GM21529 (cell line): ENCODE measurements around the gene KLHL3.

Experiments used
- ATAC-seq: cut with Tn5 transposase; IDR thresholded peaks from one replicate; pipeline ENCODE4 v1.9.1; 2021; ENCODE audit not compliant: unreplicated experiment

Gene KLHL3

DNA sequence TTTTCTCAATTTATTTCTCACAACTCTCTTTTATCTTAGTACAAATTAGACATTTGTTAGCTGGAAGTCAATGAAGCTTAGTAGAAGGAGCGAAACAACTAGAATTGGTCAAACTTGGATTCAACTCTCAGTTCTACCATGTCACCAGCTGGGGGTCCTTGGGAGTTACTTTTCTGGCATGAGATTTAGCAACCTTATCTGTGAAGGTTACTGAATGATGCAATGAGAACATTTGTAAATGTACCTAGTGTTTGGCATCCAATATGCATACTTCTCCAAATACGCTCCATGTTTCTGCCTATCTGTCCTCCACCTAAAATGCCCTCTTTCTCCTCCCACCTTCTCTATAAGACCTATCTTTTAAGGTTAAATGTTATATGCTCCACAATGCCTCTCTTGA, 12.0 kb upstream of the KLHL3 start:
- no peak for ATAC-seq

DNA sequence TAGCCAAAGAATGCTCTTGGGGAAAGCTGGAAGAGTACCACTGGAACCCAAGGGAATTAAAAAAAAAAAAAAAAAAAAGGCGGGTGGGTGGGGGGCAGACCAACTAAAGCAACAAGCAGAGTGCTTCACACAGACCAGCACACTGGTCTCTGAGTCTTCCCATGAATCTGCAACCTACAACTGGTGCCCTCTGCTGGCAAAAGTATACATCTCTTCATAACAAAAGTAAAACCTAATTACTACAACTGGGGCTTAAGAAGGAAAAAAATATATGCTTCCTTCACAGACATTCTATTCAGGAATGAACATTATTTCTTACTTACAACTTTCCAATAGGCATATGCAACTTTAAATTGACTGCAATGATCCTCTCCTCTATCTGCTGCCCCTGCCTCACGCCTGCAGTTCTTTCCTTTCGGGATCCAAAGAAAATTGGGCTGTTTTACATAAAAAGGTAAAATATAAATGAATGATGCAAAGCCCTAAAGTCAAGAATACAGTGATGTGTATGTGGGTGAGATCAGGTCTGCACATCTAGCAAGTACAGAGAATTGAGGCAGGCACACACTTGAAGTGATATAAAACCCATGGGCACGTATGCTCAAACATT, 7.2 kb upstream of the KLHL3 start:
- ATAC-seq, result peak; percentile 62

DNA sequence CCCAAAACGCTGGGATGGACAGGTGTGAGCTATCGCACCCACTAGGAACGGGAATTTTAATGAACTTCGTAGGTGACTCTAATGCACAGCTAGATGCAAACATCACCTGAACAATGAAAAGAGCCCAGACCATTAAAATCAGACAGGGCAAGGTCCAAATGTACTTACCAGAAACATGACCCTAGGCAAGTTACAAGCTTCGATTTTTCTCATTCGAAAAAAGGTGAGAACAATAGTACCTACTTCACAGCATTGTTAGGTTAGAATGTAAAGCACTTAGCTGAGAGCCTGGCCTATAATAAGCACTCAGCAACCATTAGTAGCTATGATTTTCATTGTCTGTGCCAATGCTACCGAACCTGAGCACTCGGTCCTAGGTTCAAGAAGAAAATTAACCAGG, 5.8 kb upstream of the KLHL3 start:
- ATAC-seq, result no peak

DNA sequence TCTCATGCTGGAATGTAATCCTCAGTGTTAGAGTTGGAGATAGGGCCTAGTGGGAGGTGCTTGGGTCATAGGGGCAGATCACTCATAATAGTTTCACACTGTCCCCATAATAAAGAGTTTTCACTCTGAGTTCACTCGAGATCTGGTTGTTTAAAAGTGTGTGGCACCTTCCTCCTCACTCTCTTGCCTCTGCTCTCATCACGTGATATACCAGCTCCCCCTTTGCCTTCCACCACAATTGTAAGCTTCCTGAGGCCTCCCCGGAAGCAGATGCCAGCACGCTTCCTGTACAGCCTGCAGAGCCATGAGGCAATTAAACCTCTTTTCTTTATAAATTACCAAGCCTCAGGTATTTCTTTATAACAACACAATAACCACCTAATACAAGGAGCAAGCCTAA, 3.8 kb upstream of the KLHL3 start:
- ATAC-seq, result no peak

DNA sequence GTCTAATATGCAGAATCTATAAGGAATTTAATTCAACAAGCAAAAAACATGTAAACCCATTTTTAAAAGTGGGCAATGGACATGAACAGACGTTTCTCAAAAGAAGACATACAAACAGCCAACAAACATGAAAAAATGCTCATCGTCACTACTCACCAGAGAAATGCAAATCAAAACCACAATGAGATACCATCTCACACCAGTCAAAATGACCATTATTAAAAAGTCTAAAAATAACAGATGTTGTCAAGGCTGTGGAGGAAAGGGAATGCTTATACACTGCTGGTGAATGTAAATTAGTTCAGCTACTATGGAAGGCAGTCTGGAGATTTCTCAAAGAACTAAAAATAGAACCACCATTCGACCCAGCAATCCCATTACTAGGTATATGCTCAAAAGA, 3.1 kb upstream of the KLHL3 start:
- ATAC-seq, result no peak

DNA sequence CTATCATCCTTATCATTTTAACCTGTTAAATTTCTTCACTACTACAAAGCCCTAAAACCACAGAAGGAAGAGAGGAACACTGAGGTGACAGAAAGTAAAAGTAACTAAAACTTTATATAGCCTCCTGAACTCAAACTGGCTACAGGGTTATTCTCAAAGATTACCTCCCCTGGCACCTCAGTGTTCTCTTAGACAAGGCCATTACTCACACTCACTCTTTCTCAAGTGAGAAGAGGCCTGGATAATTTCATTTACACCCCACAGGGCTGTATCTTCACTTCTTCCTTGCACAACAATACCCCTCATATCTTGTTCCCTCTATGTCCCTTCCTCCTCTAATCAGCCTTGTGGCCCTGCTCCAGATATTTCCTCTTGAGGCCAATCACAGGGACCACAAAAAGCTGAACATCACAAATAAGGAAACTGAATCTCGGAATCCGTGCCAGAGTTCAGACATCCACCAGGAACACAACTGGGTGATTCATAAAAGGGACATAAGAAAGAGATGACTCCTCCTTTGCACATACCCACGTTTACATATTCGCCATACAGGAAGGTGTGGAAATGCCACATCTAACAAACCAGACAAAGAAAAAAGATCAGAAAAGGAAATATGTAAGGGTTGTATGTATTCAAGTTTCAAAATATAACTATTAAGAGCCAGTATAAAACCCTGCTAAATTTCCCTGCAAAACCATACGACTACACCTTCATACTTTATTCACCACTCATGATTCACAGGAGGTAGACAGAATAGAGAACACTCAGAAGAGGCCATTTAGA, 1.7 kb upstream of the KLHL3 start:
- ATAC-seq, result no peak

DNA sequence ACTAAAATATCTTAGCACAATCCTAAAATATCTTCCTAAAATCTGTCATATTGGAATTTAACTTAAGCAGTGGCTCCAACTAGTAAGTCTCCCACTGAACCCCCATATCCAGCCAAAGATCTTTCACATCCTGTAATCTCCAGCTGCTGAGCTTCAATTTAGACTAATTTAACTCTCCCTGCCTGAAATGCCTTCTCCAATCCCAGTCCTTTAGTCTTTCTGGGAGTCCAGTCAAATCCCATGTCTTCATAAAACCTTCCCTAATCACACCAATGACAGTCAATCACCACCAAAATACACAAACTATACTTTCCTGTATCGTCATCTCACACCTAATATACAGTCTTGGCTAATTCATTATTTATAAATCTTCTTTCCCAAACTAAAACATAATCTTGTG, 607 bp upstream of the KLHL3 start:
- ATAC-seq, result no peak

DNA sequence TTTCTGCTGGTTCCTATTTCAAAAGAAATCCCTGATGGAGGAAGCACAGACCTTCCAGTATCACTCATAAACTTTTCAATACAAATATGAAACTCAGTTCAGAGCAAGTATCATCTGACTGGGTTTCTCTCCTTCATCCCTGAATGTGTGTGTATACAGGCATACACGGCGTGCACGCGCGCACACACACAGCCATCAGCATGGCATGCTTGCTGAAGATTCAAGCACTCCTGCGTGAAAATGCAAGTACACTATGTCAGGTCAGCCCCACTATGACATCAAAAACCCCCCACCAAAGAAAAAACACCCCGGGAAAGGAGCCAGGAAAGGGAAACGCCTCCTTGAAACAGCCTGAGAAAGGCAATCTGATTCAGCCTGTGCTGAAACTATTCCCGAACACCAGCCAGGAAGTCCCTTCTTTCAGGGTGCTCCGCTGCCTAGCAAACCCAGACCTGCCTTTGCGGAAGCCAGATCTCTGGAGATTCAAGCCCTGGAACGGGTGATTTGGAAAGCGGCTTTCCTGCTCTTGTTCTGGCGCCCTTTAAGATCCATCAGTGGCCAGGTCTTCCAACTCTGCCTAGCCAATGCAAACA, 831 bp downstream of the KLHL3 start:
- ATAC-seq, result peak; percentile 7

DNA sequence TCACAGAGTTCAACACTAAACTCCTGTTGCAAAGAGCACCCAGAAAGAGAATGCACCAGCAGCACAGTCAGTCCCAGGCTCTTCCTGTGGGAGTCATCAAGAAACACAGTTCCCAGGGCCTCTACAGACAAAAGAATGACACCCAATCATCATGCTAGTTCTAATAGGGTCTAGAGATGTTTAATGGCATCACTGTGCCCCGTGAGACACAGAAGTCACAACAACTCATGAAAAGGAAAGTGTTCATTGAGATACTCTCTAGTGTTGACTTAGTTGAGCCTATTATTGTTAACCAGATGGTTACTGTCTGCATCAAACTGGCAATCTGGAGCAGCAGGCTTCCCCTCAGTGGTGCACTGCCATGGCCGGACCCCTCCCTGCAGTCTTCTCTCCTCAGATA, 1.6 kb downstream of the KLHL3 start:
- ATAC-seq, result no peak

DNA sequence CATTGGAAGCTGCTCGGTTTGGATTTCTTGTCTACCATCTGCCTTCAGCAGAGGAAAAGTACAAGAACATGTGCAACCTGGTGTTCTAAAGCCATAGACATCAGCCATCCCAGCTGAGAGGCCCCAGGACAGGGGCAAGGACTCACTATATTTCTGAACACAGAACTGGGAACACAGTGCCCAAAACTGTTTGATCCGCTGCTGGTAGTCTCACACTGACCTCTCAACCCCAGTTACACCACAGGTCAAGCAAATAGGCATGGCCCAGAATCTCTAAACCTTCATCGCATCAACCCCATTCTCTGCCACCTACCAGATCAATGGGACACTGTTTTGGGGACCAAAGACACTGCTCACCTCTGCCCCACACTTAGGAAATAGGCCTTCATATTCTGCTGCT, 2.0 kb downstream of the KLHL3 start:
- no peak for ATAC-seq

DNA sequence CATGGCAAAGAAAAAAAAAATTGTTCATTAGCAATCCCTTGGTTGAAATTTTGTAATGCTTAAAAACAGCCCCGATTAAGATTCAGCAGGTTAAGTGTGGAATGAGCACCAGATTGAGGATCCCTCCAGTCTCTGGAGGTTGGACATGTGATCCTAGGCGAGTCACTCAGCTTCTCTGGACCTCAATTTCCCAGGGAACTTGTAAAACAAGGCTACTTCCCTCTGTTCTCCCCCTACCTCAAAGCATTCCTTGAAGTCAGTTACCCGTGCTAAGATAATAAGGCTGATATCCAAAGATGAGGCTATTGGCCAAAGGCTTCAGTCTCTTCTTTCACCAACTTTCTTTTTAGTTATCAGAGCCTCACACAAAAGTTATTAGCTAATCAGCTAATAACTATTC, 2.9 kb downstream of the KLHL3 start:
- no peak for ATAC-seq

DNA sequence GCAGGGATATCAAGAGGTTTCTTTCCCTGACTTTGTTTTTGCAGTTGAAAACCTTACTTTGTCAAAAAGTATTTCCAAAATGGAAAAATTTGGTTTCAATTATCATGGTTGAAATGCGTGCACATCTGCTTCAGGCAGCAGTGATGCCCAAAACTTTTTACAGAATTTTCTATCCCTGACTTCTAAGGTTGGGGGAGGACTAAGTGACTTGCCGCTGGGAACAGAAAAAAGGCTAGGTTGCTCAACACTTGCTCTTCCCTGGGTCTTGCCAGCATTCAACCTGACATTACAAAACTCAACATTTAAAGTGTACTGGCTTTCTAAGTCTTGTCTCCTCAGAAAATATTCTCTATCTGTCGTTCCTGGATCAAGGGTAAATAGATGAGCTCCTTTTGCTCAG, 4.7 kb downstream of the KLHL3 start:
- no peak for ATAC-seq

DNA sequence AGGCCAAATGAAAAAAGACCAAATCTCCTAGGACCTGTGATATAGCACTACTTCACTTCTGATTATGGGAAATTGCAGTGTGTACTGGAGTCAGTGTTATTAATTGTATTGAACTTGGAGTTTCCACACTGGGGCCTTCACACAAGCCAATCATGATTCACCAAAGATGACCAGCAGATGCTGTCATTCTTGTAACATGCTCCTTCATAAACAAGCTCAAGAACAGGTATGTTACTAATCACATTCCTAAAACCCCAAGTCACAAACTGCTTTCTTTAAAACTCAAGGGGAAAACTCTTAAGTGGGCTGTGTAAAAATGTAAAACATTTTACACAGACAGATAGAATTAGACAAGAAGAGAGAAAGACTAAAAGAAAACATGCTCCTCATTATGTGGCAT, 5.6 kb downstream of the KLHL3 start:
- no peak for ATAC-seq

DNA sequence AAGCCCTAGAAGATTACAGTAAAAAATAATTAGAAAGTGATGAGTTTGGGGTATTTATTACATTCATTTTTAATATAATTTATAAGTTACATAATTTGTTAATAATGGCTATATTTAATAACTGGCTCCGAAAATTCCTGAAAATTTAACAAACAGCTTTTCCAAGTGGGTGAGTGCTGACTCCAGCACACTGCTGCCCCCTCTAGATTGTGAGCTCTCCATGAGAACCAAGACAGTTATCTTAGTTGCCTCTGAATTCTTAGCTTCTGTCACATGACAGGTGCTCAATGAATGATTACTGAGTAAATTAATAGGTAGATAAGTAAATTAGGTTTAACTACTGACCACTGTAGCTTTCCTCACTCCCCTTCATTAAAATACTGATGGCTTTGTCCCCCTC, 7.8 kb downstream of the KLHL3 start:
- ATAC-seq, result no peak

DNA sequence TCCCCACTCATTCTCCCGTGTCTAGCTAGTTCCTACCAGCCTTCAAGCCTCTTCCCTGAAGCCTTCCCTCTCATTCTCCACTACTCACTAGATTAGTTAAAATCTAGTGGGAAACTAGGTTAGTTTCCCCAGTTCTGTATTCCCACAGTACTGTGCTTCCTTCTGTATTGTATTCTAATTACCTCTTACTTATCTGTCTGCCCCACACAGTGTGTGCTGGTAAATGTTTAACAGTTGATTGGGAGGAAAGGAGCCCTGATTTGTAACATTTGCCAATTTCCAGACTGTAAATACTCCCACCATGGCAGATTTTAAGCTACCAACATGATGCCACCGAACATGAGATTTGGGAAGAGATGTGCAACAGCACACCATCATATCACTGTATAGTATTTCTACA, 8.3 kb downstream of the KLHL3 start:
- ATAC-seq, result no peak

DNA sequence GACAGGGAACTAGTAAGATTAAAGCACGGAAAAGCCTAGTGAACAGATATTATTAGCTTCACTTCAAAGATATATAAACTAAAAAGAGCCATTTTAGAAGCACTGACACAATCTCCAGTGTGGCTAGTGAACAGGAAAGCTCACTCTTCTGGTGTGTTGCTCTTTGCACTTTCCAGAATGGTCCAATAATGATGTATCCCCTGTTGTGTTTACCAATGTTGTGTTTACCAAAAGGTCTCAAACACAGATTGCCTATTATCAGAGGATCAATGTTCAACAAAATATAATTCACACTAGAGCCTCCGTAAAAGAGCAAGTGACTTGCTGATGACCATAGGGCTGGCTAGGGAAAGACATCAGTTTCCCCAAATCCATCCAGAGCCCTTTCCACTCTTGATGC, 11.6 kb downstream of the KLHL3 start:
- ATAC-seq, result no peak

DNA sequence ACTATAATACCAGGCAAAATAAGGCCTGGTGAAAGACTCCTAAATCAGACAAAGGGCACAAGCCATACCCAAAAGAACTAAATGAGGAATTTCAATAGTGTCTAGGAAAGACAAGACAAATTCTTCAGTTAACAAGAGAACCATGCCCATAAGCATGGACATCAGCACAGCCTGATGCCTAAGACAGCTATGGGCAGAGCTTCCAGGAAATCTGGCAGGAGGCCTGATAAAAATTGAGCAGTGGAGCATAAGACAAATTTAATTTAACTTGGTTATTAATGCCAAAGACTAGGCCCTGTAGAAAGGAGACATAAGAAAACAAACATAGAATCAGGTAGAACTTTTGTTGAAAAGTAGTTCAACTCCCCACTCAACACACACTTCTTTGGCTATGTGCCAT, 17.3 kb downstream of the KLHL3 start:
- no peak for ATAC-seq

DNA sequence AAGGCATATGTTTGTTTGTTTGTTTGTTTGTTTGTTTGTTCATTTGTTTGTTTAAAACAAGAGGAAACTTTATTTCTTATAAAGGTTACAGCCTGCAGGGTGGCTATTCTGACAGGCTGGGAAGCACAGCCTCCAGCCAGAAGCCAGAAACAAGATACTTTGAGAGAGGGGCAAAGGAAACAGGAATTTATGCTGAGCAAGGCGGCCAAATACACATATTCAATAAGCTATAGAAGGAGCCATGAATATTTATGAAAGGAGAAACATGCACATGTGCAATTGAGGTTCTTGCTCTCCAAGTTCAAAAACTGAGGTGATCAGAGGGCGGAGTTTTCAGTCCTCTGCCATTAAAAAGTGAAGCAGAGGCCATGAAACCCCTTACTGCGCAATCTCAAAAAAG, 19.6 kb downstream of the KLHL3 start:
- ATAC-seq, result no peak

DNA sequence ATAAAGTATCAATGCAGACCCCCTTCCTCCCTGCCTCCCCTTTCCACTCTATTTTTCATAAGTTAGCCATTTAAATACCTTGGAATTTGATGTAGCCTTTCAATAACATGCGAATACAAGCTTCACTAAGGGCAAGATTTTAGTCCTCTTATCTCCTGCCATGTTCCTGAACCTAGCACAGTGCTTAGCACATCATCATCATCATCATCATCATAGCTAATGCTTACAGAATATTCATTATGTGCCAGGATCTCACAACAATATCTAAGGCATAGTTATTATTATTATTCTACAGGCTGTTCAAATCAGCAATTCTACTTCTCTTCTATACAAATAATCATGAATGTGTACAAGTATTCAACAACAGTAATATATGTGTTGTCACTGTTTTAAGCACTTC, 20.4 kb downstream of the KLHL3 start:
- ATAC-seq, result no peak

DNA sequence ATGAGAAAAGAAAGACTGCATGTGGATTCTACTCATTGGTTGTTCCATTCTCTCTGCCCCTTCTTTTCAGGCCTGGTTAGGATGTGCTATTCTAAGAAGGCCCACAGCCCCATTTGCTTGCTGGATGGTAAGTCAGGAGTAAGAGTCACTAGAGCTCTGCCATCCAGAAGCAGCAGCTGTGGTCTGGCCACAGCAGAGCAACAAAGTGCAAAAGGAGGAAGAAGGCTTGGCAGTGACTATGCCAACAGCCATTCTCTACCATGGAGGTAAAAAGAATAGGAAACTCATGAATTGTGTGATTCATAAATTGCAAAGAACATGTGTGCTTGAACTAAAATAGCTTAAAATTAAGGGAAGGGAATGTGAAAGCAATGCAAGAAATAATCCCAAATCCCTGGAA, 20.9 kb downstream of the KLHL3 start:
- ATAC-seq, result no peak

DNA sequence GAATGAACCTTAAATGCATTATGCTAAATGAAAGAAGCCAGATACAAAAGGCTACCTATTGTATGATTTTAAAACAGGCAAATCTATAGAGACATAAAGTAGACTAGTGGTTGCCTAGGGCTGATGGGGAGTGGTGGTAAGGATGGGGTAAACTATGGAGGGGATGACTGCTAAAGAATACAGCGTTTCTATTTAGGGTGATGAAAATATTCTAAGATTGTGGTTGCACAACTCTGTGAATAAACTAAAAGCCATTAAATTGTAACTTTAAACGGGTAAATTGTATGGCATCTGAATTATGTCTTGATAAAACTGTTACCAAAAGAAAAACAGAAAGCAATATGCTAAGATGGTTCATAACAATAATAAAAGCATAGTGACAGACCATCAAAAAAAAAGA, 21.4 kb downstream of the KLHL3 start:
- ATAC-seq, result no peak

DNA sequence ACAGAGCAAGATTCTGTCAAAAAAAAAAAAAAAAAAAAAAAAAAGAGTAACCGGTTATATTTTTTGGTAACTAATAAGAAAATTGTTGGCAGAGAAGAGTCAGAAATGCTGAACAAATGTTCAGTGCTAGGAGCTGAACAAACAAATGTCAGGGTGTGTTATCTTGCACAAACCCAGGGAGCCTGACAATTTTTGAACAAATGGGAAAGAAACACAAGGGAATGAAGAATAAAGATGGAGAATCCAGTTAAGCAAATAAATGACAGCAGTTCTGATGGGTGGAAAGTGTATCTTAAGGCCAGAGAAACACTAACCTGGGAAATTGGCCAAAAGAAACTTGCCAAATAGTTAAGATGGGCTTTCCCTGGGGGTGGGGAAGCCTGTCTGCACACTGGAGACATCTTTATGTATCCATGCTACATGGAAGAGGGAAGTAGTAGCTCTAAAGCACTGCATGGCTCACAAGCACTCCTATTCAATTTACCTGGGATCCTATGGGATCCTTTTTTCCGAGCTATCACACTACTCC, 23.7 kb downstream of the KLHL3 start:
- ATAC-seq, result no peak
